B cell (primary cell): ENCODE results near the gene PLEKHG4. TPM values are rescaled to one million over a fixed set of nuclear protein-coding genes. Genes with fewer than 3 reads are reported as not detected.

Experiments used
- ATAC-seq: fragments of 200-7000 bp; cut with Tn5 transposase; one replicate; pipeline ENCODE4 v1.10.0; 2021; ENCODE audit warnings: low read depth, mild to moderate bottlenecking, moderate number of reproducible peaks, moderate library complexity
- CTCF ChIA-PET: fragments of 350-600 bp; sonication (Branson Sonifier 250); formaldehyde crosslinking; loops from one replicate; lab custom pipeline; 2021; ENCODE audit warnings: antibody characterized with exemption, inconsistent platforms; lab: Charles Lee
- POLR2A ChIA-PET: fragments of 350-600 bp; sonication (Branson Sonifier 250); formaldehyde crosslinking; loops from one replicate; lab custom pipeline; 2021; ENCODE audit warnings: antibody characterized with exemption; lab: Charles Lee
- DNase-seq: peaks from one replicate; pipeline ENCODE4 v3.0.0; 2013
- H2AFZ ChIP-seq: 2 replicates; pipeline ENCODE4 v1.6.1; 2012; ENCODE audit warnings: mild to moderate bottlenecking, low read depth, low read length; ENCODE audit not compliant: insufficient read depth, poor library complexity, severe bottlenecking
- H3K27ac ChIP-seq, 2 donors: 1 replicate in 1 of 2; 2 replicates in 1 of 2; pipeline ENCODE4 v1.5.1; 2012 to 2013; ENCODE audit warnings: low read length in 2 of 2, mild to moderate bottlenecking in 2 of 2, moderate library complexity in 1 of 2
- H3K27me3 ChIP-seq, 4 experiments: fragments of 200-600 bp in 1 of 4; sonication (generic) in 1 of 4; replicated peaks in 1 of 4; 1 replicate in 2 of 4; 2 replicates in 2 of 4; pipeline versions ENCODE4 v1.6.1 to v1.7.0; 2013 to 2016; ENCODE audit warnings: low read length in 3 of 4, mild to moderate bottlenecking in 2 of 4, mixed read lengths in 1 of 4, moderate library complexity in 1 of 4; ENCODE audit not compliant: insufficient read depth in 4 of 4, control insufficient read depth in 3 of 4; ENCODE audit errors: control extremely low read depth in 1 of 4
- H3K36me3 ChIP-seq, 2 experiments: replicated peaks in 1 of 2; 1 replicate in 1 of 2; 2 replicates in 1 of 2; pipeline versions ENCODE4 v1.6.1 to v1.7.1; 2013; ENCODE audit warnings: low read length in 1 of 2; ENCODE audit not compliant: insufficient read depth in 2 of 2, control insufficient read depth in 1 of 2; ENCODE audit errors: control extremely low read depth in 1 of 2, extremely low read depth in 1 of 2
- H3K4me1 ChIP-seq, 2 donors: fragments of 200-600 bp in 1 of 2; sonication (generic) in 1 of 2; 1 replicate in 1 of 2; 2 replicates in 1 of 2; pipeline versions ENCODE4 v1.5.1 to v1.6.1; 2013 to 2017; ENCODE audit warnings: low read length in 2 of 2; ENCODE audit not compliant: control insufficient read depth in 2 of 2, insufficient read depth in 2 of 2
- H3K4me2 ChIP-seq: replicated peaks from 2 replicates; pipeline ENCODE3; 2012; ENCODE audit warnings: mild to moderate bottlenecking, low read depth, low read length; ENCODE audit not compliant: poor library complexity, severe bottlenecking
- H3K4me3 ChIP-seq, 5 experiments: fragments of 200-600 bp in 1 of 5; sonication (generic) in 1 of 5; 1 replicate in 3 of 5; 2 replicates in 2 of 5; pipeline versions ENCODE4 v1.5.1 to v1.7.0; 2011 to 2016; ENCODE audit warnings: low read length in 4 of 5, mild to moderate bottlenecking in 4 of 5, low read depth in 2 of 5, control low read depth in 1 of 5, moderate library complexity in 1 of 5; ENCODE audit not compliant: insufficient read depth in 1 of 5; ENCODE audit errors: control extremely low read depth in 1 of 5, extremely low read depth in 1 of 5
- H3K79me2 ChIP-seq: fragments of 200-600 bp; sonication (generic); one replicate; pipeline ENCODE4 v1.6.0; 2016; ENCODE audit warnings: low read length; ENCODE audit not compliant: control insufficient read depth, insufficient read depth
- H3K9ac ChIP-seq: fragments of 200-600 bp; sonication (generic); 2 replicates; pipeline ENCODE4 v1.6.1; 2017; ENCODE audit warnings: mild to moderate bottlenecking, low read length, moderate library complexity
- H3K9me3 ChIP-seq, 3 donors: one replicate each; pipeline versions ENCODE4 v1.6.1 to v1.7.1; 2013; ENCODE audit warnings: low read length in 2 of 3; ENCODE audit not compliant: control insufficient read depth in 2 of 3, insufficient read depth in 1 of 3; ENCODE audit errors: control extremely low read depth in 1 of 3
- H4K20me1 ChIP-seq: 2 replicates; pipeline ENCODE4 v1.6.0; 2012; ENCODE audit warnings: mild to moderate bottlenecking, low read length; ENCODE audit not compliant: insufficient read depth, control insufficient read depth, poor library complexity, severe bottlenecking
- H3K27ac Mint-ChIP-seq: one replicate; pipeline ENCODE4 v1.8.0; 2021; ENCODE audit warnings: mixed read lengths
- H3K27me3 Mint-ChIP-seq: one replicate; pipeline ENCODE4 v1.8.0; 2021; ENCODE audit warnings: mixed read lengths
- H3K4me1 Mint-ChIP-seq: one replicate; pipeline ENCODE4 v1.8.0; 2021; ENCODE audit warnings: mixed read lengths
- H3K4me3 Mint-ChIP-seq: one replicate; pipeline ENCODE4 v1.8.0; 2021; ENCODE audit warnings: mixed read lengths
- H3K9me3 Mint-ChIP-seq: one replicate; pipeline ENCODE4 v1.8.0; 2022; ENCODE audit warnings: mixed read lengths; ENCODE audit not compliant: insufficient read depth
- EZH2 ChIP-seq: IDR thresholded peaks from 2 replicates; pipeline ENCODE4 v1.6.1; 2012; ENCODE audit warnings: borderline replicate concordance, low read depth, mild to moderate bottlenecking, moderate library complexity, low read length; ENCODE audit not compliant: insufficient read depth, poor library complexity, severe bottlenecking
- WGBS: methylation state at CpG from one replicate; pipeline ENCODE4 v1.1.5; 2013; ENCODE audit warnings: missing lambda C conversion rate; ENCODE audit not compliant: insufficient coverage; 5-methylcytosine and 5-hydroxymethylcytosine counted together
- intact Hi-C: fragments of 100-400 bp; cut with micrococcal nuclease; formaldehyde crosslinking; loops from one replicate; pipeline ENCODE4 v1.10.0; 2022
- polyA plus RNA-seq: library from polyadenylated mRNA; depleted of rRNA; stranded (reverse); fragments of >200 nt; gene quantifications from 2 replicates; pipeline ENCODE4 v1.2.3, GENCODE V29; 2012
- total RNA-seq, 2 donors: library from RNA; stranded (reverse); fragments of 120-200 nt in 1 of 2; gene quantifications; 1 replicate in 1 of 2; 2 replicates in 1 of 2; pipeline versions ENCODE4 v1.2.3 to v1.2.4, GENCODE V29; 2013 to 2022
- TF ChIP-seq, protein P1 (sequence below): fragments of 200-600 bp; IDR thresholded peaks from one replicate; pipeline ENCODE4 v1.8.0; 2022; ENCODE audit warnings: antibody characterized with exemption, mild to moderate bottlenecking

PLEKHG4 gene
- total and polyA plus RNA-seq, 2 donors (not counting 1 experiment from before 2014, with no cell fraction given), result 6.0 to 7.1 TPM

DNA sequence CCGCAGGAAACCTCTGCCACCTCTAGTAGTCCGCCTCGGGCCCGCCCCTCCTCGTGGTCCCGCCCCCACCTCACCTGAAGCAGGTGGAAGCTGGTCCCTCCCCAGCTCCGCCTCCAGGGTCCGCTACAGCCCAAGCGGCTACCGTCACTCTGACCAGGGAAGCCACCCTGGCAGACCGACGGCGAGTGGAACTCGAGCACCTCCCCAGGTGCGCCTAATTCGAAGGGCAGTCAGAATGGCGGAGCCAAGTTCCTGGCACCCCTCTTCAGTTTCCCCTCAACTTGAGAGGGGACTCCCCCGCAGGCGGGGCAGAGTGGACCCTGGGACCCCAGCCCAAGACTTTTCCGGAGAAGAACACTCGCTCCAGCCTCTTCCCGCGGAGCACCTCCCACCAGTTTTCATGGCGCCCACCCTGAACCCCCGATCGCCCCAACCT lies 32.6 kb upstream of the PLEKHG4 start:
- TF ChIP-seq, protein P1, sequence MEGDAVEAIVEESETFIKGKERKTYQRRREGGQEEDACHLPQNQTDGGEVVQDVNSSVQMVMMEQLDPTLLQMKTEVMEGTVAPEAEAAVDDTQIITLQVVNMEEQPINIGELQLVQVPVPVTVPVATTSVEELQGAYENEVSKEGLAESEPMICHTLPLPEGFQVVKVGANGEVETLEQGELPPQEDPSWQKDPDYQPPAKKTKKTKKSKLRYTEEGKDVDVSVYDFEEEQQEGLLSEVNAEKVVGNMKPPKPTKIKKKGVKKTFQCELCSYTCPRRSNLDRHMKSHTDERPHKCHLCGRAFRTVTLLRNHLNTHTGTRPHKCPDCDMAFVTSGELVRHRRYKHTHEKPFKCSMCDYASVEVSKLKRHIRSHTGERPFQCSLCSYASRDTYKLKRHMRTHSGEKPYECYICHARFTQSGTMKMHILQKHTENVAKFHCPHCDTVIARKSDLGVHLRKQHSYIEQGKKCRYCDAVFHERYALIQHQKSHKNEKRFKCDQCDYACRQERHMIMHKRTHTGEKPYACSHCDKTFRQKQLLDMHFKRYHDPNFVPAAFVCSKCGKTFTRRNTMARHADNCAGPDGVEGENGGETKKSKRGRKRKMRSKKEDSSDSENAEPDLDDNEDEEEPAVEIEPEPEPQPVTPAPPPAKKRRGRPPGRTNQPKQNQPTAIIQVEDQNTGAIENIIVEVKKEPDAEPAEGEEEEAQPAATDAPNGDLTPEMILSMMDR, result no peak
- TF ChIP-seq EZH2, result no peak
- peak overlapping the region; percentile 96 for H3K4me3 Mint-ChIP-seq
- peaks cover 9% of the 10 kb centered on the region for H3K27me3 Mint-ChIP-seq
- ChIA-PET CTCF (interaction anchor here (1.0 to 4.2 kb wide), 7 partner anchors 15 to 103 kb away, joined by 3 to 33 read pairs (median 10); partner anchors contain the start of gene TMEM208), POLR2A (interaction anchor here (0.6 to 3.7 kb wide), 3 partner anchors 20 to 233 kb away, joined by 3 to 27 read pairs (median 4); partner anchors contain the start of gene TMEM208)
- Histone ChIP-seq H4K20me1 (peaks cover 8% of the 10 kb centered on the region), H3K36me3 (peaks cover 0 to under 1% of the 10 kb centered on the region in 2 experiments), H3K27me3 (peaks cover 0 to 17% (median 12%) of the 10 kb centered on the region in 4 experiments), H2AFZ (peak overlapping the region; percentile 82), H3K4me2 (peak overlapping the region; percentile 100), H3K27ac (peak overlapping the region; percentile 16 to 48), H3K9me3 (no peaks in the 10 kb centered on the region), H3K4me1 (peaks cover 46 to 55% of the 10 kb centered on the region in 2 donors), H3K4me3 (peak overlapping the region; percentile 70 to 97 (median 79)), H3K9ac (peak overlapping the region; percentile 81), H3K79me2 (peaks cover 20% of the 10 kb centered on the region)
- ATAC-seq, result no peak
- 0% methylated on average over 26 of the region's 26 CpGs for WGBS
- intact Hi-C loops, result loop anchor here (1.0 to 10.0 kb wide), 7 partner anchors 19 to 418 kb away; partner anchors contain the start of genes ACD, ATP6V0D1, C16orf86 and E2F4
- peak overlapping the region; percentile 70 for H3K27ac Mint-ChIP-seq
- no peak for DNase-seq
- peaks cover 53% of the 10 kb centered on the region for H3K4me1 Mint-ChIP-seq
- no peaks in the 10 kb centered on the region for H3K9me3 Mint-ChIP-seq
